ENCODE data around the gene GLRX5. TPM values are rescaled to one million over a fixed set of nuclear protein-coding genes. Genes with fewer than 3 reads are reported as not detected.

Gene GLRX5
- total RNA-seq, 1 donor from 2014 or later, result 24.6 TPM

GRCh38 chr14:95500201-95500681 lies 34.6 kb upstream of the GLRX5 start:
- TF ChIP-seq, protein P1, sequence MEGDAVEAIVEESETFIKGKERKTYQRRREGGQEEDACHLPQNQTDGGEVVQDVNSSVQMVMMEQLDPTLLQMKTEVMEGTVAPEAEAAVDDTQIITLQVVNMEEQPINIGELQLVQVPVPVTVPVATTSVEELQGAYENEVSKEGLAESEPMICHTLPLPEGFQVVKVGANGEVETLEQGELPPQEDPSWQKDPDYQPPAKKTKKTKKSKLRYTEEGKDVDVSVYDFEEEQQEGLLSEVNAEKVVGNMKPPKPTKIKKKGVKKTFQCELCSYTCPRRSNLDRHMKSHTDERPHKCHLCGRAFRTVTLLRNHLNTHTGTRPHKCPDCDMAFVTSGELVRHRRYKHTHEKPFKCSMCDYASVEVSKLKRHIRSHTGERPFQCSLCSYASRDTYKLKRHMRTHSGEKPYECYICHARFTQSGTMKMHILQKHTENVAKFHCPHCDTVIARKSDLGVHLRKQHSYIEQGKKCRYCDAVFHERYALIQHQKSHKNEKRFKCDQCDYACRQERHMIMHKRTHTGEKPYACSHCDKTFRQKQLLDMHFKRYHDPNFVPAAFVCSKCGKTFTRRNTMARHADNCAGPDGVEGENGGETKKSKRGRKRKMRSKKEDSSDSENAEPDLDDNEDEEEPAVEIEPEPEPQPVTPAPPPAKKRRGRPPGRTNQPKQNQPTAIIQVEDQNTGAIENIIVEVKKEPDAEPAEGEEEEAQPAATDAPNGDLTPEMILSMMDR (IDR thresholded peaks at IDR 0.05), result no peak
- H3K27me3 ChIP-seq, result no peaks in the 10 kb centered on the region
- peaks cover 8 to 72% of the 10 kb centered on the region in 2 donors for H3K4me1 ChIP-seq
- intact Hi-C loops (cut with DNase I), result no loop called here
- DNase-seq (ENCODE audit: low spot score in 2 of 2), result no peak
- peak overlapping the region; percentile 9 to 48 for H3K27ac ChIP-seq
- H3K4me3 ChIP-seq, result no peak overlapping the region
- H3K36me3 ChIP-seq, result peaks cover 0 to 6% of the 10 kb centered on the region in 2 donors
- H3K9me3 ChIP-seq, result no peaks in the 10 kb centered on the region

DNA sequence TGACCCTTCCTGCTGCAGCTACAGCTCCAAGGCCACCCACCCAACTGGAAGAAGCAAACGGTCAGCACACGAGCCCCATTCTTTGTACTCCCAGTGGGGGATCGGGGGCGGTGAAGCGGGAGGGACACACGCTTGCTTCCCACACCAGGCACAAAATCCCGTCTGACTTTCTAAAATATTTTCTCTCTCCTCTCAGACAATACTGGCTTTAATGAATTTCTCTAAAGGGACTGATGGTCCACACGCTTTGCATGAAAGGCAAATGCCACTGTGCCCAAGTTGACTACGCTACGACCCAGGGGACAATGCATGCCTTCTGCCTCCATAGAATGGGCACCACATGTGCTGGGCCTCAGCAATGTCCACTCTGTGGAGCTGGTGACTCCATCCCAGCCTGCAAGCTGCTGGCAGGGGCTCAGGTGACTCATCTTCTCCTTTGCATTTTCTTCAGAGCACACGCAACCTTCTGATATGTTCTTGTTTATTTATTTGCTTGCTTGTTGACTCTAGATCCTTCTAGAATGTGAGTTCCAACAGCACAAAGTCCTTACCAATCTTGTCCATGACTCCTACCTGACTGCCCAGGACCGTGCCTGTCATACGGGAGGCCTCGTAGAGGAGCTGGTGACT lies 34.0 kb upstream of the GLRX5 start:
- TF ChIP-seq, protein P1 (IDR thresholded peaks at IDR 0.05), result no peak
- H3K4me1 ChIP-seq, result peaks cover 8 to 68% of the 10 kb centered on the region in 2 donors
- H3K36me3 ChIP-seq, result peaks cover 0 to 6% of the 10 kb centered on the region in 2 donors
- no peaks in the 10 kb centered on the region for H3K27me3 ChIP-seq
- H3K9me3 ChIP-seq, result no peaks in the 10 kb centered on the region
- H3K4me3 ChIP-seq, result no peak overlapping the region
- peak overlapping the region; percentile 9 to 48 for H3K27ac ChIP-seq
- intact Hi-C loops (cut with DNase I), result no loop called here
- DNase-seq (ENCODE audit: low spot score in 2 of 2), result peak in 1 of 2 donors; percentile 78

- intact Hi-C loops (cut with DNase I), result no loop called here
- Histone ChIP-seq H3K4me1 (peaks cover 10 to 63% of the 10 kb centered on the region in 2 donors), H3K9me3 (no peaks in the 10 kb centered on the region), H3K27ac (peak overlapping the region in 1 of 2 donors; percentile 35), H3K4me3 (no peak overlapping the region), H3K27me3 (no peaks in the 10 kb centered on the region), H3K36me3 (peaks cover 0 to 6% of the 10 kb centered on the region in 2 donors)
- no peak for DNase-seq (ENCODE audit: low spot score in 2 of 2)
- TF ChIP-seq, protein P1 (IDR thresholded peaks at IDR 0.05), result no peak
Observed at GRCh38 chr14:95502381-95502950, 32.4 kb upstream of the GLRX5 start.

DNA sequence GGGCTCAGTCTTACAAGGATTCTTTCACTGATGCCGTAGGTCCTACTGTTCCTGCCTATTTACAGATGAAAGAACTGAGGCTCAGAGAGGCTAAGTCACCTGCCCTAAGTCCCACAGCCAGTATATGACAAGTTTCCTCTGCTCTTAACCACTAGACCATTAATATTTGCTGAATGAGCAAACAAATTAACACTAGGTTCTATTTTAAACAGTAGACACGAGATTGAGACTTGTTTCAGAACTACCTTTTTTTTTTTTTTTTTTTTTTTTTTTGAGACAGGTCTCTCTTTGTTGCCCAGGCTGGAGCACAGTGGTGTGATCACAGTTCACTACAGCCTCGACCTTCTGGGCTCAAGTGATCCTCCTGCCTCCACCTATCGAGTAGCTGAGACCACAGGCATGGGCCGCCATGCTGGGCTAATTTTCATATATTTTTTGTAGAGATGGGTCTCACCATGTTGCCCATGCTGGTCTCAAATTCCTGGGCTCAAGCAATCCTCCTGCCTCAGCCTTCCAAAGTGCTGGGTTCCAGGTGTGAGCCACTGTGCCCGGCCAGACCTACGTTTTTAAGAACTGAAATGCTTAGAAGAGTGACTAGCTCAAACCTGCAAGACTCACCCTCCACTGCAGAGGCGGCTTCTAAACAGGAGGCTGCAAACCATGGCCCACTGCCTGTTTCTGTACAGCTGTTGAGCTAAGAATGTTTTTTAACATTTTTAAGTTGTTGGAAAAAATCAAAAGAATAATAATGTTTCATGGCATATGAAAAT lies 31.3 kb upstream of the GLRX5 start:
- Histone ChIP-seq H3K4me3 (no peak overlapping the region), H3K36me3 (peaks cover 0 to 6% of the 10 kb centered on the region in 2 donors), H3K27me3 (no peaks in the 10 kb centered on the region), H3K4me1 (peaks cover 15 to 65% of the 10 kb centered on the region in 2 donors), H3K27ac (peak overlapping the region in 1 of 2 donors; percentile 23), H3K9me3 (no peaks in the 10 kb centered on the region)
- intact Hi-C loops (cut with DNase I), result no loop called here
- TF ChIP-seq, protein P1 (IDR thresholded peaks at IDR 0.05), result no peak
- DNase-seq (ENCODE audit: low spot score in 2 of 2), result no peak

GRCh38 chr14:95504135-95505029 lies 30.5 kb upstream of the GLRX5 start:
- peaks cover 15 to 65% of the 10 kb centered on the region in 2 donors for H3K4me1 ChIP-seq

More at GRCh38 chr14:95504135-95505029, 30.5 kb upstream of the GLRX5 start:
- no peaks in the 10 kb centered on the region for H3K9me3 ChIP-seq
- TF ChIP-seq, protein P1 (IDR thresholded peaks at IDR 0.05), result no peak
- H3K4me3 ChIP-seq, result no peak overlapping the region
- peak overlapping the region; percentile 23 to 48 for H3K27ac ChIP-seq
- intact Hi-C loops (cut with DNase I), result loop anchor here (5.0 kb wide), 1 partner anchor 907 kb away; no protein-coding TSS in a partner anchor
- no peak for DNase-seq (ENCODE audit: low spot score in 2 of 2)
- H3K36me3 ChIP-seq, result peaks cover 0 to 6% of the 10 kb centered on the region in 2 donors
- no peaks in the 10 kb centered on the region for H3K27me3 ChIP-seq
